Mammary epithelial cell (primary cell): ENCODE results near the gene USP15.

ENCODE experiments used
- EZH2 ChIP-seq: IDR thresholded peaks from 2 replicates; pipeline ENCODE4 v1.6.1; 2012; ENCODE audit warnings: low read length, inconsistent platforms, borderline replicate concordance
- TF ChIP-seq, protein P1 (sequence below), 2 donors: IDR thresholded peaks in 1 of 2; conservative IDR thresholded peaks in 1 of 2; 2 replicates each; pipeline ENCODE4 v1.5.1; 2011 to 2012; ENCODE audit warnings: inconsistent platforms in 2 of 2, low read length in 2 of 2, mild to moderate bottlenecking in 2 of 2, control low read depth in 1 of 2, low read depth in 1 of 2; ENCODE audit not compliant: insufficient read depth in 1 of 2; ENCODE audit errors: extremely low read depth in 1 of 2

DNA sequence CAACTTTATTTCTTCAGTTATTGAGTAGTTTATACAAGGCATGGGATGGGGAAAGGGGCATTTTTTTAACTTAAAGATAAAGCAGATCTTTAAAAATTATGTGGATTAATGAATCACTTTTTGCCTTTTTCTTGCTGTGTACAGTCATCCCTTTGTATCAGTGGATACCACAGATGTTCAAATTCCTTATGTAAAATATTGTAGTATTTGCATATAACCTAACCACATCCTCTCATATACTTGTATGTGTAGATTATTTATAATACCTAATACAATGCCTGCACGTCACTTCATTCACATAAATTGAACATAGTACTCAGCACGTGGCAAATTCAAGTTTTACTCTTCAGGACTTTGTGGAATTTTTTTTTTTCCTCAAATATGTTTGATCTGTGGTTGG, 139.9 kb downstream of the USP15 start:
- TF ChIP-seq, protein P1, sequence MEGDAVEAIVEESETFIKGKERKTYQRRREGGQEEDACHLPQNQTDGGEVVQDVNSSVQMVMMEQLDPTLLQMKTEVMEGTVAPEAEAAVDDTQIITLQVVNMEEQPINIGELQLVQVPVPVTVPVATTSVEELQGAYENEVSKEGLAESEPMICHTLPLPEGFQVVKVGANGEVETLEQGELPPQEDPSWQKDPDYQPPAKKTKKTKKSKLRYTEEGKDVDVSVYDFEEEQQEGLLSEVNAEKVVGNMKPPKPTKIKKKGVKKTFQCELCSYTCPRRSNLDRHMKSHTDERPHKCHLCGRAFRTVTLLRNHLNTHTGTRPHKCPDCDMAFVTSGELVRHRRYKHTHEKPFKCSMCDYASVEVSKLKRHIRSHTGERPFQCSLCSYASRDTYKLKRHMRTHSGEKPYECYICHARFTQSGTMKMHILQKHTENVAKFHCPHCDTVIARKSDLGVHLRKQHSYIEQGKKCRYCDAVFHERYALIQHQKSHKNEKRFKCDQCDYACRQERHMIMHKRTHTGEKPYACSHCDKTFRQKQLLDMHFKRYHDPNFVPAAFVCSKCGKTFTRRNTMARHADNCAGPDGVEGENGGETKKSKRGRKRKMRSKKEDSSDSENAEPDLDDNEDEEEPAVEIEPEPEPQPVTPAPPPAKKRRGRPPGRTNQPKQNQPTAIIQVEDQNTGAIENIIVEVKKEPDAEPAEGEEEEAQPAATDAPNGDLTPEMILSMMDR (conservative IDR thresholded peaks at IDR 0.05 in 1 of 2, IDR thresholded peaks at IDR 0.05 in 1 of 2; ENCODE audit: extremely low read depth in 1 of 2, insufficient read depth in 1 of 2, low read depth in 1 of 2, low read length in 2 of 2) = no peak
- TF ChIP-seq EZH2 = no peak
